HT-29 (cell line): ENCODE results near the gene CHKA. TPM values are rescaled to one million over a fixed set of nuclear protein-coding genes. Genes with fewer than 3 reads are reported as not detected.
A peak's percentile ranks its signal among the peaks of the same experiment; 100 is the strongest.
"Not testable (repeated sequence)": the region's sequence is repeated elsewhere in the genome, so short reads cannot be mapped to it uniquely, and the experiment has no call there.

ENCODE experiments used
- DNase-seq: peaks from one replicate; pipeline ENCODE4 v3.0.0-alpha.2; 2015; ENCODE audit warnings: low spot score
- total RNA-seq: library from RNA; depleted of rRNA; stranded (reverse); fragments of >200 nt; shearing (Covaris generic); gene quantifications from 2 replicates; pipeline ENCODE4 v1.2.3, GENCODE V29; 2014

Gene CHKA
- total RNA-seq, 1 experiment from 2014 or later, result 79.4 TPM

DNA sequence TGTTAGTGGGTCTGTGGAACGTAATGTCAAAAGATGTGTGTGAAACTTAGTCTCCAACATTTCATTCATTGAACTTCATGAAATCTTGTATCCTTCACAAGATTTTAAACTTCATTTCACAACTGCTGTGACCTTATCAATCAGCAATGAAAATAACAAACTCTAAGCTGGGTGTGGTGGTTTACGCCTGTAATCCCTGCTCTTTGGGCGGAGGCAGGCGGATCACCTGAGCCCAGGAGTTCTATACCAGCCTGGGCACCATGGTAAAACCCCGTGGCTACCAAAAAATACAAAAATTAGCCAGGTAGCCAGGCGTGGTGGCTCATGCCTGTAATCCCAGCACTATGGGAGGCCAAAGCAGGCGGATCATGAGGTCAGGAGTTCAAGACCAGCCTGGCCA, 5.1 kb downstream of the CHKA start:
- DNase-seq, result no peak

DNA sequence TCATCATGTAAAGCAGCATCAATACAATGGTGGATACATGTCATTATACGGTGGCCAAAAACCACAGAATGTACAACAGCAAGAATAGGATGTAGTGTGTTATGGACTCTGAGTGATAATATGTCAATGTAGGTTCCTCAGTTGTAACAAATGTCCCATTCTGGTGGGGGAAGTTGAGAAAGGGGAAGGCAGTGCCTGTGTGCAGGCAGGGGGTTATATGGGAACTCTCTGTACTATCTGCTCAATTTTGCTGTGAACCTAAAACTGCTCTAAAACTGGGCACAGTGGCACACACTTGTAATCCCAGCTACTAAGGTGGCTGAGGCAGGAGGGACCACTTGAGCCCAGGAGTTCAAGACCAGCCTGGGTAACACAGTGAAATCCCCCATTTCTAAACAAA, 5.9 kb downstream of the CHKA start:
- no peak for DNase-seq

- no peak for DNase-seq
Observed at GRCh38 chr11:68113986-68114385, 7.2 kb downstream of the CHKA start.

GRCh38 chr11:68107689-68108088, 13.5 kb downstream of the CHKA start:
- no peak for DNase-seq

- DNase-seq, result peak; percentile 89
Observed at GRCh38 chr11:68106165-68106940, 14.8 kb downstream of the CHKA start.

DNA sequence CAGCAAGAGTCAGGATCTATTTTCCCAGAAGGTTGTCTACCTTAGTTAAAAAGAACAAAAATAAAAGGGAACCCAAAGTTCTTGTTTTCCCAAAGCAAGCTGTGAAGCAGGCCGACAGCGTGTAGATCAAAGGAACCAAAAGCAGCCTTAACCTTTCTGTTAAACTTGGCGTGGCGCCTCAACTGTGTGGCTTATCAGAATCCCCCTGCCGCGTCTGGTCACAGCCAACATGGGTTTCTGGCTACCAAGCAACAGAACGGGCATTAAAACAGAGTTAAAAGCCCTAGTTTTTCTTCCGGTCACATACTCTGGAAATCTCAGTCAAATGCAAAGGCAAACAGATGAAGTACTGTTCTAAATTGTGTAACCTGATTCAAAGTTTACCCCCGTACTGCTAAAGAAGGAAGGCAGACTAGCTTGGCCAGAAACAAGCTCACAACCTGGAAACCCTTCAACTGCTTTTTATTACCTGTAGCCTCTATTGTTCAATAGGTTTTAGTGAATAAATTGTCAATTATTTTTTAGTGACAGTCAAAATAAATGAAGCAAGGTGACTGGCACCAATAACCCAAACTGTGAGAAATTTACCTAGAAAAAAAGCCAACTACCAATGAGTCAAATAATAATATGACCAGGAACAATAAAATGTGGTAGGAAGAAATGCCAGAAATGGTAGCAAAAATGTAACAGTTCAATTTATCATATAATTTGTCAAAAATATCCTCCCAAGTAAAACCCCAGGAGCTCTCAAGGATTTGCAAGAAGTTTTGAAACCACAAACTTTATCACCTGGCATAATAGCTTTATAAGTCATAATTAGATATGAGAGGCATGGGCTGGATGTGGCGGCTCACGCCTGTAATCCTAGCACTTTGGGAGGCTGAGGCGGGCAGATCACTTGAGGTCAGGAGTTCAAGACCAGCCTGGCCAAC, 21.4 kb downstream of the CHKA start:
- DNase-seq, result peak; percentile 85

GRCh38 chr11:68099057-68099456, 22.1 kb downstream of the CHKA start:
- no peak for DNase-seq

- no peak for DNase-seq
Observed at GRCh38 chr11:68096962-68097361, 24.2 kb downstream of the CHKA start.

DNA sequence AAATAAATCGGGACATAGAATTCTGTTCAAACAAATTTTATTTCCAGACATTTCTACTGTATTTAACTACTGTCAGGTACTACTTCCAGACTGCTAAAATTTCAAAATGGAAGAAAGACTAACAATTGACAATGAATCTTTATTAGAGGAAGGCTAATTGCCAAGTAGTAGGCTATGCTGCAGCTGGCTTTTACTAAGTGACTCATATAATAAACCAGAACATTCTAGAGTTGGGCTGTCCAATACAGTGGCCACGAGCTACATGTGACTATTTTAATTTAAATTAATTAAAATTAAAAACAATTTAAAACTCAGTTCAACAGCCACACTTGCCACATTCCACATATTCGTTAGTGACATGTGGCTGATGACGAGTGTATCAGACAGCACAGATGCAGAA, 27.6 kb downstream of the CHKA start:
- DNase-seq, result no peak

DNA sequence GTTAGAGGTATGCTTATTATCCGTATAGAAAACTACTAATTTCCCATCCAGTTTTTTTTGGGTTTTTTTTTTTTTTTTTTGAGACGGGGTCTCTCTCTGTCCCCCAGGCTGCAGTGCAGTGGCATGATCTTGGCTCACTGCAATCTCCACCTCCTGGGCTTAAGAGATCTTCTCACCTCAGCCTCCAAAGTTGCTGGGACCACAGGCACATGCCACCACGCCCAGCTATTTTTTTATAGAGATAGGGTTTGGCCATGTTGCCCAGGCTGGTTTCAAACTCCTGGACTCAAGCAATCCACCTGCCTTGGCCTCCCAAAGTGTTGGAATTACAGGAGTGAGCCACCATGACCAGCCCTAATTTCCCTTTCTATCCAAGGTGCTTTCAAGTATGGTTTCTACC, 28.2 kb downstream of the CHKA start:
- DNase-seq, result not testable (repeated sequence)

- no peak for DNase-seq
Observed at GRCh38 chr11:68092411-68092810, 28.8 kb downstream of the CHKA start.

- peak; percentile 84 for DNase-seq
Observed at GRCh38 chr11:68090706-68091105, 30.5 kb downstream of the CHKA start.

- DNase-seq, result no peak
Observed at GRCh38 chr11:68090287-68090686, 30.9 kb downstream of the CHKA start.

DNA sequence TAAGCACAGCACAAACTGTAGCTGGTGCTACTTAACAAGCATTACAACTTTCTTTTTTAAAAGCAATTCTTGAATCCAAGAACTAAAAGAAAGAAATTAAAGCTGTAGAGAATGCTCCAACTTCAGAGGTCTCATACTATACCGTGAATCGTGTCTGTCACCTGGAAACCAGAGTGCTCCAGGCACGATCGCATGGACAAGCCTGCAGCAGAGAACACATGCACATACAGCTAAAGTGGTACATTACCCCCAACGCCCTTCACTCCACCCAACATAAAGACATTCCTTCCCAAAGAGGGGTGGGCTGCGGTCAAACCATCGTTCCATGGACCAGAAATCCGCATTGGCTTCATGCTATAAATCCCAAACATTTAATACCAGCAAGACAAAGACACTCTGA, 31.5 kb downstream of the CHKA start:
- DNase-seq, result no peak

DNA sequence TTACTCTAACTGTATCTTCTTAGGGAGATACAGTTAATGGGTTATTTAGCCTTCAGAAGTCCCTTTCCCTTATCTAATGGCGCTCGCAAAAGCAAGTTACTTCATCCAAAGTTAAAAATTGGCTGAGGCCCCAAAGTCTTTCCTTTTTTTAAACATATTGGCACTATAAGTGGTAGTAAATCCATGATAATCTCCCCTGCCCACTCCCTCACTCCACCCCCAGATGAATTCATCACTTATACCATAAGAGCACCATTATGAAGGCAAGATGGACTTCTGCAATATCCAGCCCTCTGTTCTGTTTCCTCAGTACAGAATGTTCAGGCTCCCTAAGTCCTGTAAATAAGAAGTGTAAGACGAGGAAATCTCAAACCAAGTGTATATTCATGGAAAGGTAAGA, 37.7 kb downstream of the CHKA start:
- DNase-seq, result no peak

DNA sequence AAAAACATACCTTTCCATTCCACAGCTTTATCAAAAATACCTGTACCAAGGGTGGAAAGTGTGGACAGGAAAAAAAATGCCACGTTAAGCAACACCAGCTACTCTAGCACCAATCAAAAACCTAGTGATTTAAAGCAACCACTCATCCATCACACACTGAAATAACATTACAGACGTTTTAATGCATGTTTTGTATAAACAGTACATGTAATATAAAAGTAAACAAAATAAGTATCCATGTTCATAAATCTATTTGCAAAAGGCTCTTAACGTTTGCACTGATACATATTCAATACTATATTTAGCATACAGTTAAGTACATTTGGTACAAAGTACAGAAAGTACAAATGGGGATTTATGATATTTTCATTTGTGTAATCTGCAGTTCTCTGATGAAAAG, 38.7 kb downstream of the CHKA start:
- no peak for DNase-seq

GRCh38 chr11:68081691-68082090, 39.5 kb downstream of the CHKA start:
- DNase-seq, result no peak

DNA sequence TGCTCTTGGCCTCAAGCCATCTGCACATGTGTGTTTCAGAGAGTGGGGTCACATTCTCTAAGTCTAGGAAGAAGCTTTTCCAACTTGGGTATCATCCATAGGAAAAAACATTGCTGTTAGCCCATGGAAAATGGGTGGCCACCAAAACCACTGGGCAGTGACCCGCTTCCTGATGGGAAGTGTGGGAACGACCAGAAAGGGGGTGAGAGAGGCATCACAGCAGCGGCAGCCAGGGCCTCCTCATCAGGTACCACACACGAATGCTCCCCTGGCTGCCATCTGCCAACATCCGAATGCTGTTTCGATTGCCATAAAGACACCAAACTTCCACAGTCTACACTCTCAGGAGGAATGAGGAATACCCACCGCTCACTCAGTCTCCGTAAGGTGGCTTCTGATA, 40.3 kb downstream of the CHKA start:
- DNase-seq, result no peak

- DNase-seq, result no peak
Observed at GRCh38 chr11:68077617-68078582, 43.3 kb downstream of the CHKA start.

DNA sequence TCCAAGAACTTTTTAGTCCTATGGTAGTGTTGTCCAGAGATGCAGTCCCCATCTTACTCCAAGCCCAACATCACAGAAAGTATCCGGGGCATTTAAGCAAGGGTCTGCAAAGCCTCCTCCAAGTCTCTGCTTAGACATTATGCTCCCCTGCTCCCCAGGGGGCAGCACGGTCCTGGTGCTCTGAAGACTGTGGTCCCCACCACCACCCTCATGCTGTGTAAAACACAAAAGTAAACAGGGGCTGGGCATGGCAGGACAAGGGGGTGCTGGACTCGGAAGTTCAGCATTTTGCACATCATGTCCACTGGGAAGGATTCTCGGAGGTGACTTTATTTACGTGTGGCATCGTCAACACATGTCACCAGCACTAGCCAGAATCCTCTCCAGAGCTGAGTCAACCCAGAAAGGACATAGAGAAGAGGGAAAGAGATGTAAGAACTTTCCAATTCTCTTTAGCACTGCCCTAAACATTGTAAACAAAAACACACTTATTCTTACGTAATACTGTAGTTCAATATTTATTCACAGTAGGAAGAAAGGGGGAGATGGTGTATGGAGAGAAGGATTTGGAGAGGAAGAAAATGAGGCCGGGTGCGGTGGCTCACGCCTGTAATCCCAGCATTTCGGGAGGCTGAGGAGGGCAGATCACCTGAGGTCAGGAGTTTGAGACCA, 44.7 kb downstream of the CHKA start:
- peak; percentile 50 for DNase-seq
